Panc1 (cell line): ENCODE data around the gene VARS1. TPM values are rescaled to one million over a fixed set of nuclear protein-coding genes. Genes with fewer than 3 reads are reported as not detected.
A peak's percentile ranks its signal among the peaks of the same experiment; 100 is the strongest.

Experiments
- ATAC-seq: fragments of 200-7000 bp; cut with Tn5 transposase; 2 replicates; pipeline ENCODE4 v1.9.1; 2020; ENCODE audit warnings: mild to moderate bottlenecking, moderate library complexity
- BruUV-seq: library from RNA; stranded (reverse); fragments of 400-500 nt; replicated peaks from 2 replicates; lab custom pipeline; 2021; lab: Mats Ljungman, UMichigan
- CTCF ChIA-PET: fragments of 300-600 bp; sonication (Branson Sonifier 250); formaldehyde crosslinking; loops from one replicate; lab custom pipeline; 2022; ENCODE audit warnings: antibody characterized with exemption; lab: Charles Lee
- POLR2A ChIA-PET: fragments of 300-600 bp; sonication (Branson Sonifier 250); formaldehyde crosslinking; loops from one replicate; lab custom pipeline; 2022; ENCODE audit warnings: antibody characterized with exemption; lab: Charles Lee
- DNase-seq: peaks from one replicate; pipeline ENCODE4 v3.0.0-alpha.2; 2010; ENCODE audit warnings: low read depth, low spot score
- H3K27ac ChIP-seq: 2 replicates; pipeline ENCODE4 v1.5.1; 2011; ENCODE audit warnings: mild to moderate bottlenecking, low read length, inconsistent platforms
- H3K27me3 ChIP-seq: fragments of 200-500 bp; sonication (Bioruptor generic); 2 replicates; pipeline ENCODE4 v1.6.0; 2014; ENCODE audit warnings: low read length, inconsistent platforms; ENCODE audit not compliant: control insufficient read depth, insufficient read depth
- H3K36me3 ChIP-seq: fragments of 200-500 bp; sonication (Bioruptor generic); 2 replicates; pipeline ENCODE4 v1.5.1; 2014; ENCODE audit warnings: inconsistent platforms, mild to moderate bottlenecking, low read length, moderate library complexity; ENCODE audit not compliant: control insufficient read depth, insufficient read depth
- H3K4me1 ChIP-seq: 2 replicates; pipeline ENCODE4 v1.5.1; 2011; ENCODE audit warnings: inconsistent platforms, mild to moderate bottlenecking, low read length, moderate library complexity; ENCODE audit not compliant: control insufficient read depth, insufficient read depth
- H3K4me3 ChIP-seq, 2 experiments: 2 replicates each; pipeline ENCODE4 v1.5.1; 2011 to 2012; ENCODE audit warnings: low read depth in 2 of 2, low read length in 2 of 2, mild to moderate bottlenecking in 2 of 2, inconsistent platforms in 1 of 2, moderate library complexity in 1 of 2
- H3K9me3 ChIP-seq: fragments of 200-500 bp; sonication (Bioruptor generic); 2 replicates; pipeline ENCODE4 v1.5.1; 2014; ENCODE audit warnings: low read depth, mild to moderate bottlenecking, inconsistent platforms, low read length, moderate library complexity; ENCODE audit not compliant: control insufficient read depth, insufficient read depth
- POLR2AphosphoS5 ChIP-seq: IDR thresholded peaks from 2 replicates; pipeline ENCODE4 v1.6.1; 2012; ENCODE audit warnings: mild to moderate bottlenecking, low read depth, low read length, moderate library complexity
- SIN3A ChIP-seq: IDR thresholded peaks from 2 replicates; pipeline ENCODE4 v1.6.1; 2012; ENCODE audit warnings: low read depth, mild to moderate bottlenecking, low read length, moderate library complexity, borderline replicate concordance; ENCODE audit not compliant: insufficient read depth
- TCF7L2 ChIP-seq: IDR thresholded peaks from 2 replicates; pipeline ENCODE4 v1.6.1; 2011; ENCODE audit warnings: mild to moderate bottlenecking, low read depth, low read length, inconsistent platforms
- in situ Hi-C: cut with HindIII; loops from 2 replicates; pipeline ENCODE4 v1.10.0; 2016; ENCODE audit warnings: low sequenced_read_pairs, low pct_unique_long_range_greater_than_20kb
- intact Hi-C: fragments of 100-400 bp; cut with micrococcal nuclease; formaldehyde crosslinking; loops from one replicate; pipeline ENCODE4 v1.10.0; 2022; ENCODE audit not compliant: unreplicated experiment
- total RNA-seq: library from RNA; stranded (reverse); gene quantifications from one replicate; pipeline ENCODE4 v1.2.1, GENCODE V29; 2021; ENCODE audit not compliant: unreplicated experiment
- TF ChIP-seq, protein P1 (sequence below): fragments of 450-650 bp; IDR thresholded peaks from 2 replicates; pipeline ENCODE4 v1.5.1; 2017; ENCODE audit warnings: mild to moderate bottlenecking
- TF ChIP-seq, protein P2 (sequence below), 2 experiments: IDR thresholded peaks; 2 replicates each; pipeline ENCODE4 v1.6.1; 2011 to 2012; ENCODE audit warnings: low read depth in 2 of 2, control low read depth in 1 of 2, low read length in 1 of 2, mild to moderate bottlenecking in 1 of 2, moderate library complexity in 1 of 2; ENCODE audit not compliant: insufficient read depth in 1 of 2

The VARS1 gene
- total RNA-seq, 1 experiment from 2014 or later, result 229 TPM

DNA sequence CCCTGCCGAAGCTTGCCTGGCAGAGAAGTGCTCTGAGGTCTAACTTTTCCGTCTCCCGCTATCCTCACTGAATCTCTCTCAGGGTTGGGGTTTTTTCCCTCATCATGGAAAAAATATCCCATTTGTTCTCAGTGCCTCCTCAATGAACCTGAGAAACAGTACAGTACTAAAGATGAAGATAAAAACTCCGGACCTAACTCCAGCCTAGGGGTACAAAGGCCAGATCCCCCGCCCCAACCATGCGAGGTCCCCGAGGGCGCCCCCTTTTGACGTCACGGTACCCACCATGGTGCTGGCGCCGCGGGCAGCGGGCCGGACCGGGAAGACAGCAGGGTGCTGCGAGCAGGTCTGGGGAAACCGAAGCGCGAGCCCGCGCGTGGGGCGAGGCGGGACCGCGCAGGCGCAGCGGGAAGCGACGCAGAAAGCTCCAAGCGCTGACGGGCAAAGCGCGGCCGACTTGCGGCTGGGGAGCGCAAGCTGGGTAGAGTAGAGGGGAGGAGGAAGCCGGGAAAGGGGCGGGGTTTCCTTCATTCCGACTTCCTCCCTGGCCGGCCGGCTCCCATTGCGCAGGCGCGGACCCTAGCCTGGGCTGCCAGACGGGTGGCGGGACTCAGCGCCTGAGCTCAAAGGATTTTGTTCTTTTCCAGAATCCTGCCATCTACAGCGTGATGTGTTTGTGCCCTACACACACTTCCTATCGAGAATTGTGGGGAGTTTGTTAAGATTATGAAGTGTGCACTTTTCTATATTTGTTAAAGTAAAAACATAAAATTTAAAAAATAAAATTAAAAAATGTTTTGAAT is 11.1 kb upstream of the VARS1 start, which contains the start of gene LSM2:
TSS of gene LSM2 (minus strand) at position 497 of the 803 bp plus-strand sequence. CDS start at position 288, 209 bp downstream.
- Histone ChIP-seq H3K36me3 (peaks cover 5% of the 10 kb centered on the region; the same call in 1 of the 2 replicates), H3K27ac (peak within 1 kb of the TSS; percentile 97), H3K9me3 (no peaks in the 10 kb centered on the region), H3K4me3 (peak within 1 kb of the TSS; percentile 85 to 99), H3K4me1 (peaks cover 8% of the 10 kb centered on the region), H3K27me3 (no peaks in the 10 kb centered on the region)
- ATAC-seq (peak; percentile 99), DNase-seq (no peak)
- in situ Hi-C loops (no loop called here), intact Hi-C loops (no loop called here)
- CTCF ChIA-PET, result interaction anchor here (0.7 to 1.9 kb wide), 5 partner anchors 8 to 34 kb away, joined by 3 to 6 read pairs (median 3); partner anchors contain the start of gene HSPA1L
- TF ChIP-seq POLR2AphosphoS5, result peak; percentile 90
- TF ChIP-seq, protein P1, sequence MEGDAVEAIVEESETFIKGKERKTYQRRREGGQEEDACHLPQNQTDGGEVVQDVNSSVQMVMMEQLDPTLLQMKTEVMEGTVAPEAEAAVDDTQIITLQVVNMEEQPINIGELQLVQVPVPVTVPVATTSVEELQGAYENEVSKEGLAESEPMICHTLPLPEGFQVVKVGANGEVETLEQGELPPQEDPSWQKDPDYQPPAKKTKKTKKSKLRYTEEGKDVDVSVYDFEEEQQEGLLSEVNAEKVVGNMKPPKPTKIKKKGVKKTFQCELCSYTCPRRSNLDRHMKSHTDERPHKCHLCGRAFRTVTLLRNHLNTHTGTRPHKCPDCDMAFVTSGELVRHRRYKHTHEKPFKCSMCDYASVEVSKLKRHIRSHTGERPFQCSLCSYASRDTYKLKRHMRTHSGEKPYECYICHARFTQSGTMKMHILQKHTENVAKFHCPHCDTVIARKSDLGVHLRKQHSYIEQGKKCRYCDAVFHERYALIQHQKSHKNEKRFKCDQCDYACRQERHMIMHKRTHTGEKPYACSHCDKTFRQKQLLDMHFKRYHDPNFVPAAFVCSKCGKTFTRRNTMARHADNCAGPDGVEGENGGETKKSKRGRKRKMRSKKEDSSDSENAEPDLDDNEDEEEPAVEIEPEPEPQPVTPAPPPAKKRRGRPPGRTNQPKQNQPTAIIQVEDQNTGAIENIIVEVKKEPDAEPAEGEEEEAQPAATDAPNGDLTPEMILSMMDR, result no peak; the same call in 1 of the 2 replicates
- TF ChIP-seq, protein P2, sequence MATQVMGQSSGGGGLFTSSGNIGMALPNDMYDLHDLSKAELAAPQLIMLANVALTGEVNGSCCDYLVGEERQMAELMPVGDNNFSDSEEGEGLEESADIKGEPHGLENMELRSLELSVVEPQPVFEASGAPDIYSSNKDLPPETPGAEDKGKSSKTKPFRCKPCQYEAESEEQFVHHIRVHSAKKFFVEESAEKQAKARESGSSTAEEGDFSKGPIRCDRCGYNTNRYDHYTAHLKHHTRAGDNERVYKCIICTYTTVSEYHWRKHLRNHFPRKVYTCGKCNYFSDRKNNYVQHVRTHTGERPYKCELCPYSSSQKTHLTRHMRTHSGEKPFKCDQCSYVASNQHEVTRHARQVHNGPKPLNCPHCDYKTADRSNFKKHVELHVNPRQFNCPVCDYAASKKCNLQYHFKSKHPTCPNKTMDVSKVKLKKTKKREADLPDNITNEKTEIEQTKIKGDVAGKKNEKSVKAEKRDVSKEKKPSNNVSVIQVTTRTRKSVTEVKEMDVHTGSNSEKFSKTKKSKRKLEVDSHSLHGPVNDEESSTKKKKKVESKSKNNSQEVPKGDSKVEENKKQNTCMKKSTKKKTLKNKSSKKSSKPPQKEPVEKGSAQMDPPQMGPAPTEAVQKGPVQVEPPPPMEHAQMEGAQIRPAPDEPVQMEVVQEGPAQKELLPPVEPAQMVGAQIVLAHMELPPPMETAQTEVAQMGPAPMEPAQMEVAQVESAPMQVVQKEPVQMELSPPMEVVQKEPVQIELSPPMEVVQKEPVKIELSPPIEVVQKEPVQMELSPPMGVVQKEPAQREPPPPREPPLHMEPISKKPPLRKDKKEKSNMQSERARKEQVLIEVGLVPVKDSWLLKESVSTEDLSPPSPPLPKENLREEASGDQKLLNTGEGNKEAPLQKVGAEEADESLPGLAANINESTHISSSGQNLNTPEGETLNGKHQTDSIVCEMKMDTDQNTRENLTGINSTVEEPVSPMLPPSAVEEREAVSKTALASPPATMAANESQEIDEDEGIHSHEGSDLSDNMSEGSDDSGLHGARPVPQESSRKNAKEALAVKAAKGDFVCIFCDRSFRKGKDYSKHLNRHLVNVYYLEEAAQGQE (IDR thresholded peaks at IDR 0.05; ENCODE audit: insufficient read depth in 1 of 2, low read depth in 2 of 2, low read length in 1 of 2), result no peak
- no peak for TF ChIP-seq SIN3A
- no peak for TF ChIP-seq TCF7L2
- BruUV-seq, result no TSS peak
- POLR2A ChIA-PET, result interaction anchor here (0.7 to 1.7 kb wide), 3 partner anchors 9 to 116 kb away, joined by 5 to 13 read pairs (median 11); partner anchors contain the start of genes HSPA1A, HSPA1B and HSPA1L

DNA sequence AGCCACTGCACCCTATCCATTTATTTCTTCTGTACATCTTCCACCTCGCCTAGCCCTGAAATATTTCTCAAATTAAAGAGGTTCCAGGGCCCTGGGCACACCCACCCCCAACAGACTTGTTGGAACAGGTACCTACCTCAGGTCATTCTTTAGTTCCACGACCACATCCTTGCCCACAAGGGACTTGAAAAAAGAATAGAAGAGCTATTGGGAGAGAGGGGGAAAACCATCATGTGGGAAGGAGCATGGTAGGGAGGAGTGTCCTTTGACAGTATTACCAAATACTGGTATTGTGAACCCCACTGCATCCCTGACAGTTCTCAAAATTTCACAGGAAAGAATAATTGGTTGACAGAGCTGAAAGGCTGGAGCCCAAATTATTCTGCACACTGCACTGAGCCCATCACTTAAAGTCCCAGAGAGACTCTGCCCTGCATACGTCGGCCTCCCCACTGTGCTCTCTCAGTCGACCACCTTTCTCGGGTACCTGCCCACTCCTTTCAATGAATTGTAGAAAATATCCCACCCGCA is 10.5 kb upstream of the VARS1 start:
- DNase-seq (no peak), ATAC-seq (peak; percentile 7; the same call in 1 of the 2 replicates)
- Histone ChIP-seq H3K9me3 (no peaks in the 10 kb centered on the region), H3K4me1 (peaks cover 8% of the 10 kb centered on the region), H3K27ac (peak overlapping the region; percentile 97), H3K27me3 (no peaks in the 10 kb centered on the region), H3K36me3 (peaks cover 5% of the 10 kb centered on the region; the same call in 1 of the 2 replicates), H3K4me3 (peak overlapping the region; percentile 85 to 99)
- ChIA-PET CTCF (interaction anchor here (0.8 to 1.9 kb wide), 2 partner anchors 9 to 33 kb away, joined by 3 to 6 read pairs; no protein-coding TSS in a partner anchor), POLR2A (interaction anchor here (0.5 to 1.7 kb wide), 3 partner anchors 9 to 1942 kb away, joined by 3 to 13 read pairs (median 5); partner anchors contain the start of genes HSPA1A, HSPA1B and HSPA1L)
- in situ Hi-C loops, result no loop called here
- intact Hi-C loops, result no loop called here
- no peak for TF ChIP-seq POLR2AphosphoS5
- no peak for TF ChIP-seq SIN3A
- TF ChIP-seq, protein P1, result no peak
- no peak for TF ChIP-seq TCF7L2
- TF ChIP-seq, protein P2 (IDR thresholded peaks at IDR 0.05; ENCODE audit: insufficient read depth in 1 of 2, low read depth in 2 of 2, low read length in 1 of 2), result no peak
- BruUV-seq, result no TSS peak
